Heart left ventricle (tissue), 13 donors: ENCODE results near the gene FBXO31.

Source experiments
- CTCF ChIP-seq, 12 donors: fragments of 200-600 bp; sonication (generic) in 4 of 12; IDR thresholded peaks; one replicate each; pipeline versions ENCODE4 v1.5.0 to v1.8.0; 2018 to 2022; ENCODE audit warnings: antibody characterized with exemption in 12 of 12, mild to moderate bottlenecking in 5 of 12
- POLR2A ChIP-seq, 2 donors: fragments of 450-650 bp; IDR thresholded peaks; one replicate each; pipeline ENCODE4 v1.6.1; 2017; ENCODE audit warnings: antibody characterized with exemption in 2 of 2, mild to moderate bottlenecking in 2 of 2, moderate library complexity in 2 of 2
- donor health status: ischemic (EF 13 %, LVEDD 7.1; RV severe dilation, severe dysfunction).
- donor health status: DM: no; HTN: yes; CAD: no.
- donor health status: DM: no; HTN: no; CAD: no.
- donor health status: ischemic (EF 25% LVEDD 6.9; RV normal size, moderate dysfunction).
- donor health status: ischemic (EF 25% LVEDD 5.7; RV mildly dilated, moderate dysfunction).
- donor health status: ischemic (EF 35%, LVEDD 5.7; RV mildly dilated, moderate dysfunction).
- donor health status: nonischemic (EF 11% LVEDD 7.7; RV severe dilation, severe dysfunction).
- donor health status: DM: yes; HTN: yes; CAD: no.
- donor health status: PGD.
- donor health status: ischemic (EF 29% LVEDD 5.4; RV normal size, mild dysfunction).
- donor health status: nonischemic (EF 23%, LVEDD 6.1; RV moderate dilation, normal function).

GRCh38 chr16:87389245-87389644, 5.7 kb upstream of the FBXO31 start:
- TF ChIP-seq POLR2A (IDR thresholded peaks at IDR 0.05), result no peak
- no peak for TF ChIP-seq CTCF (IDR thresholded peaks at IDR 0.05)
